ENCODE data around the gene PPARGC1A. TPM values are rescaled to one million over a fixed set of nuclear protein-coding genes. Genes with fewer than 3 reads are reported as not detected.

Gene PPARGC1A
- total RNA-seq, 3 donors from 2014 or later: 4.0 to 7.9 (median 6.1) TPM

GRCh38 chr4:23853986-23854660, 35.7 kb downstream of the PPARGC1A start:
- H3K4me1 ChIP-seq: no peaks in the 10 kb centered on the region
- TF ChIP-seq POLR2A (IDR thresholded peaks at IDR 0.05): no peak
- TF ChIP-seq CTCF (IDR thresholded peaks at IDR 0.05): no peak
- H3K36me3 ChIP-seq: no peaks in the 10 kb centered on the region
- H3K27me3 ChIP-seq: no peaks in the 10 kb centered on the region
- H3K27ac ChIP-seq: no peak overlapping the region
- no peak for DNase-seq (ENCODE audit: low spot score in 2 of 2)
- H3K4me3 ChIP-seq: no peak overlapping the region
- intact Hi-C loops (cut with DNase I; ENCODE audit: low total_unique reads): loop anchor here (5.0 kb wide), 1 partner anchor 727 kb away; no protein-coding TSS in a partner anchor
- no peaks in the 10 kb centered on the region for H3K9me3 ChIP-seq

GRCh38 chr4:23851464-23851863, 38.4 kb downstream of the PPARGC1A start:
- H3K36me3 ChIP-seq: no peaks in the 10 kb centered on the region
- intact Hi-C loops (cut with DNase I; ENCODE audit: low total_unique reads): loop anchor here (5.0 kb wide), 1 partner anchor 724 kb away; no protein-coding TSS in a partner anchor
- TF ChIP-seq POLR2A (IDR thresholded peaks at IDR 0.05) (no peak), CTCF (IDR thresholded peaks at IDR 0.05) (no peak), POLR2AphosphoS5 (IDR thresholded peaks at IDR 0.05) (no peak)
- DNase-seq (ENCODE audit: low spot score in 2 of 2): no peak
- H3K27ac ChIP-seq: no peak overlapping the region
- H3K9me3 ChIP-seq: no peaks in the 10 kb centered on the region
- H3K4me1 ChIP-seq: no peaks in the 10 kb centered on the region
- H3K4me3 ChIP-seq: no peak overlapping the region
- no peaks in the 10 kb centered on the region for H3K27me3 ChIP-seq

- Histone ChIP-seq H3K4me1 (no peaks in the 10 kb centered on the region), H3K27ac (no peak overlapping the region), H3K36me3 (no peaks in the 10 kb centered on the region), H3K4me3 (no peak overlapping the region), H3K9me3 (no peaks in the 10 kb centered on the region), H3K27me3 (no peaks in the 10 kb centered on the region)
- no peak for DNase-seq (ENCODE audit: low spot score in 2 of 2)
- TF ChIP-seq POLR2A (IDR thresholded peaks at IDR 0.05) (no peak), CTCF (IDR thresholded peaks at IDR 0.05) (no peak), POLR2AphosphoS5 (IDR thresholded peaks at IDR 0.05) (no peak)
- intact Hi-C loops (cut with DNase I; ENCODE audit: low total_unique reads): no loop called here
These were observed 42.7 kb downstream of the PPARGC1A start for GRCh38 chr4:23847158-23847557.

- intact Hi-C loops (cut with DNase I; ENCODE audit: low total_unique reads): no loop called here
- Histone ChIP-seq H3K27ac (no peak overlapping the region), H3K4me3 (no peak overlapping the region), H3K4me1 (no peaks in the 10 kb centered on the region), H3K36me3 (no peaks in the 10 kb centered on the region), H3K27me3 (no peaks in the 10 kb centered on the region), H3K9me3 (no peaks in the 10 kb centered on the region)
- DNase-seq (ENCODE audit: low spot score in 2 of 2): no peak
- no peak for TF ChIP-seq CTCF (IDR thresholded peaks at IDR 0.05)
- no peak for TF ChIP-seq POLR2A (IDR thresholded peaks at IDR 0.05)
These were observed 44.9 kb downstream of the PPARGC1A start for GRCh38 chr4:23844961-23845360.

GRCh38 chr4:23839279-23839678, 50.6 kb downstream of the PPARGC1A start:
- Histone ChIP-seq H3K27me3 (no peaks in the 10 kb centered on the region), H3K4me3 (no peak overlapping the region), H3K9me3 (no peaks in the 10 kb centered on the region), H3K27ac (no peak overlapping the region), H3K4me1 (no peaks in the 10 kb centered on the region), H3K36me3 (no peaks in the 10 kb centered on the region)
- no peak for DNase-seq (ENCODE audit: low spot score in 2 of 2)
- intact Hi-C loops (cut with DNase I; ENCODE audit: low total_unique reads): no loop called here
- no peak for TF ChIP-seq POLR2A (IDR thresholded peaks at IDR 0.05)
- TF ChIP-seq CTCF (IDR thresholded peaks at IDR 0.05): no peak
- no peak for TF ChIP-seq POLR2AphosphoS5 (IDR thresholded peaks at IDR 0.05)
